Subcutaneous abdominal adipose tissue (tissue), 5 donors: Measurements from ENCODE around the gene TKTL2.

Source experiments
- H3K27ac ChIP-seq: one replicate; pipeline ENCODE4 v1.7.0; 2013; ENCODE audit warnings: low read depth, mild to moderate bottlenecking, inconsistent platforms, low read length, moderate library complexity
- H3K27me3 ChIP-seq, 5 donors: one replicate each; pipeline ENCODE4 v1.7.0; 2013; ENCODE audit warnings: low read length in 5 of 5, inconsistent platforms in 1 of 5; ENCODE audit not compliant: control insufficient read depth in 5 of 5, insufficient read depth in 4 of 5
- H3K36me3 ChIP-seq, 5 donors: one replicate each; pipeline ENCODE4 v1.7.0; 2013; ENCODE audit warnings: low read length in 5 of 5; ENCODE audit not compliant: control insufficient read depth in 5 of 5, insufficient read depth in 5 of 5
- H3K4me1 ChIP-seq, 5 donors: one replicate each; pipeline ENCODE4 v1.7.0; 2013; ENCODE audit warnings: low read length in 5 of 5, mild to moderate bottlenecking in 3 of 5, moderate library complexity in 1 of 5; ENCODE audit not compliant: control insufficient read depth in 5 of 5, insufficient read depth in 5 of 5
- H3K4me3 ChIP-seq, 5 donors: one replicate each; pipeline ENCODE4 v1.7.0; 2013; ENCODE audit warnings: low read length in 5 of 5, low read depth in 1 of 5
- H3K9ac ChIP-seq, 5 donors: one replicate each; pipeline ENCODE4 v1.7.0; 2013; ENCODE audit warnings: low read length in 5 of 5, mild to moderate bottlenecking in 4 of 5, moderate library complexity in 3 of 5
- H3K9me3 ChIP-seq, 5 donors: one replicate each; pipeline ENCODE4 v1.7.0; 2013; ENCODE audit warnings: low read length in 5 of 5; ENCODE audit not compliant: control insufficient read depth in 5 of 5
- donor health status: healthy.
- donor health status: healthy.
- donor health status: healthy.
- donor health status: healthy.
- donor health status: healthy.

TKTL2 gene

GRCh38 chr4:163473576-163473975, at the start of gene TKTL2:
Gene TKTL2 (minus strand): TSS chr4:163473754. CDS start chr4:163473734, 20 bp downstream.
- peaks cover 0 to 4% (median 0%) of the 10 kb centered on the region in 5 donors for H3K9me3 ChIP-seq

GRCh38 chr4:163515198-163515597, 41.6 kb upstream of the TKTL2 start:
- no peaks in the 10 kb centered on the region for H3K9me3 ChIP-seq
- no peak overlapping the region for H3K9ac ChIP-seq
- no peaks in the 10 kb centered on the region for H3K4me1 ChIP-seq
- no peak overlapping the region for H3K4me3 ChIP-seq
- H3K27me3 ChIP-seq = no peaks in the 10 kb centered on the region
- H3K36me3 ChIP-seq = peaks cover 27 to 52% (median 37%) of the 10 kb centered on the region in 5 donors
- H3K27ac ChIP-seq = no peak overlapping the region

More at GRCh38 chr4:163473576-163473975, at the start of gene TKTL2:
- Histone ChIP-seq H3K36me3 (no peaks in the 10 kb centered on the region), H3K27me3 (no peaks in the 10 kb centered on the region), H3K4me3 (no peak within 1 kb of the TSS), H3K27ac (no peak within 1 kb of the TSS), H3K9ac (no peak within 1 kb of the TSS), H3K4me1 (peaks cover 0 to 14% (median 5%) of the 10 kb centered on the region in 5 donors)

GRCh38 chr4:163505374-163505773, 31.8 kb upstream of the TKTL2 start:
- Histone ChIP-seq H3K9ac (no peak overlapping the region), H3K27me3 (no peaks in the 10 kb centered on the region), H3K4me1 (peaks cover 0 to 11% (median 6%) of the 10 kb centered on the region in 5 donors), H3K36me3 (peaks cover 11 to 20% (median 13%) of the 10 kb centered on the region in 5 donors), H3K27ac (no peak overlapping the region), H3K9me3 (no peaks in the 10 kb centered on the region), H3K4me3 (no peak overlapping the region)

- H3K4me1 ChIP-seq = peaks cover 0 to 20% (median 10%) of the 10 kb centered on the region in 5 donors
- H3K27me3 ChIP-seq = no peaks in the 10 kb centered on the region
- H3K27ac ChIP-seq = no peak overlapping the region
Measured at GRCh38 chr4:163500586-163500985, 27.0 kb upstream of the TKTL2 start.

GRCh38 chr4:163495900-163496299, 22.3 kb upstream of the TKTL2 start:
- Histone ChIP-seq H3K9me3 (no peaks in the 10 kb centered on the region), H3K4me1 (peaks cover 0 to 27% (median 17%) of the 10 kb centered on the region in 5 donors), H3K9ac (peak overlapping the region in 3 of 5 donors; percentile 7 to 98 (median 94)), H3K27me3 (no peaks in the 10 kb centered on the region), H3K27ac (no peak overlapping the region), H3K4me3 (peak overlapping the region in 3 of 5 donors; percentile 9 to 94 (median 15)), H3K36me3 (no peaks in the 10 kb centered on the region)

More at GRCh38 chr4:163500586-163500985, 27.0 kb upstream of the TKTL2 start:
- Histone ChIP-seq H3K36me3 (no peaks in the 10 kb centered on the region), H3K9me3 (no peaks in the 10 kb centered on the region), H3K9ac (no peak overlapping the region), H3K4me3 (no peak overlapping the region)

GRCh38 chr4:163494360-163495241, 21.0 kb upstream of the TKTL2 start, which contains the start of gene TMA16:
Gene TMA16 (plus strand): TSS chr4:163494690. CDS start chr4:163494802, 112 bp downstream.
- no peaks in the 10 kb centered on the region for H3K27me3 ChIP-seq
- H3K4me3 ChIP-seq = peak within 1 kb of the TSS; percentile 94 to 98 (median 96)
- H3K36me3 ChIP-seq = no peaks in the 10 kb centered on the region
- H3K27ac ChIP-seq = peak within 1 kb of the TSS; percentile 84
- peaks cover 0 to 27% (median 17%) of the 10 kb centered on the region in 5 donors for H3K4me1 ChIP-seq
- H3K9me3 ChIP-seq = no peaks in the 10 kb centered on the region
- H3K9ac ChIP-seq = peak within 1 kb of the TSS; percentile 89 to 98 (median 94)

GRCh38 chr4:163493643-163494359, 20.2 kb upstream of the TKTL2 start:
- no peaks in the 10 kb centered on the region for H3K27me3 ChIP-seq
- H3K4me3 ChIP-seq = peak overlapping the region; percentile 55 to 98 (median 95)
- no peaks in the 10 kb centered on the region for H3K9me3 ChIP-seq
- peaks cover 0 to 27% (median 17%) of the 10 kb centered on the region in 5 donors for H3K4me1 ChIP-seq
- peak overlapping the region; percentile 89 to 98 (median 94) for H3K9ac ChIP-seq
- H3K36me3 ChIP-seq = no peaks in the 10 kb centered on the region
- H3K27ac ChIP-seq = peak overlapping the region; percentile 84

- no peaks in the 10 kb centered on the region for H3K9me3 ChIP-seq
- no peak overlapping the region for H3K9ac ChIP-seq
- no peak overlapping the region for H3K27ac ChIP-seq
- no peak overlapping the region for H3K4me3 ChIP-seq
- no peaks in the 10 kb centered on the region for H3K36me3 ChIP-seq
- no peaks in the 10 kb centered on the region for H3K27me3 ChIP-seq
- peaks cover 0 to 27% (median 17%) of the 10 kb centered on the region in 5 donors for H3K4me1 ChIP-seq
Measured at GRCh38 chr4:163492951-163493504, 19.5 kb upstream of the TKTL2 start.

- Histone ChIP-seq H3K9me3 (no peaks in the 10 kb centered on the region), H3K4me1 (peaks cover 0 to 15% (median 10%) of the 10 kb centered on the region in 5 donors), H3K36me3 (no peaks in the 10 kb centered on the region), H3K27ac (no peak overlapping the region), H3K27me3 (no peaks in the 10 kb centered on the region), H3K4me3 (no peak overlapping the region), H3K9ac (no peak overlapping the region)
Measured at GRCh38 chr4:163489929-163490328, 16.4 kb upstream of the TKTL2 start.
